SJSA1 (cell line): Measurements from ENCODE around the gene SPAG9. TPM values are rescaled to one million over a fixed set of nuclear protein-coding genes. Genes with fewer than 3 reads are reported as not detected.

ENCODE experiments used
- DNase-seq, 2 experiments: peaks; one replicate each; pipeline ENCODE4 v3.0.0-alpha.2; 2015 to 2020; ENCODE audit warnings: low spot score in 2 of 2, low read depth in 1 of 2
- H3K27ac ChIP-seq: fragments of 250-450 bp; sonication (Bioruptor Pico); 2 replicates; pipeline ENCODE4 v1.5.1; 2020; ENCODE audit warnings: mild to moderate bottlenecking, moderate library complexity
- H3K27me3 ChIP-seq: fragments of 250-450 bp; sonication (Bioruptor Pico); replicated peaks from 2 replicates; pipeline ENCODE4 v1.5.1; 2020; ENCODE audit warnings: mild to moderate bottlenecking, moderate library complexity
- H3K36me3 ChIP-seq: fragments of 250-450 bp; sonication (Bioruptor Pico); 2 replicates; pipeline ENCODE4 v1.5.1; 2020; ENCODE audit warnings: mild to moderate bottlenecking
- H3K4me1 ChIP-seq: fragments of 250-450 bp; sonication (Bioruptor Pico); replicated peaks from 2 replicates; pipeline ENCODE4 v1.6.1; 2021; ENCODE audit warnings: mild to moderate bottlenecking
- H3K4me3 ChIP-seq: fragments of 250-450 bp; sonication (Bioruptor Pico); 2 replicates; pipeline ENCODE4 v1.5.1; 2020; ENCODE audit warnings: mild to moderate bottlenecking
- H3K9me3 ChIP-seq: fragments of 250-450 bp; sonication (Bioruptor Pico); replicated peaks from 2 replicates; pipeline ENCODE4 v1.5.1; 2020; ENCODE audit warnings: mild to moderate bottlenecking
- total RNA-seq: library from RNA; depleted of rRNA; stranded (reverse); fragments of >200 nt; shearing (Covaris generic); gene quantifications from 2 replicates; pipeline ENCODE4 v1.2.3, GENCODE V29; 2014

Gene SPAG9
- total RNA-seq, 1 experiment from 2014 or later, result 138 TPM

GRCh38 chr17:51029142-51029541, 91.5 kb downstream of the SPAG9 start:
- Histone ChIP-seq H3K27ac (no peak overlapping the region; the same call in 1 of the 2 replicates), H3K9me3 (no peaks in the 10 kb centered on the region)
- no peak for DNase-seq

GRCh38 chr17:51028176-51028863, 92.3 kb downstream of the SPAG9 start:
- peaks cover 11% of the 10 kb centered on the region; the same call in 1 of the 2 replicates for H3K36me3 ChIP-seq
- H3K4me3 ChIP-seq, result no peak overlapping the region
- H3K27ac ChIP-seq, result no peak overlapping the region
- H3K4me1 ChIP-seq, result peaks cover 5% of the 10 kb centered on the region; the same call in 1 of the 2 replicates
- H3K9me3 ChIP-seq, result no peaks in the 10 kb centered on the region
- no peaks in the 10 kb centered on the region for H3K27me3 ChIP-seq
- no peak for DNase-seq

More at GRCh38 chr17:51029142-51029541, 91.5 kb downstream of the SPAG9 start:
- Histone ChIP-seq H3K27me3 (no peaks in the 10 kb centered on the region), H3K4me3 (no peak overlapping the region), H3K4me1 (peaks cover 5% of the 10 kb centered on the region; the same call in 1 of the 2 replicates), H3K36me3 (peaks cover 11% of the 10 kb centered on the region; the same call in 1 of the 2 replicates)

GRCh38 chr17:51018541-51018940, 102.1 kb downstream of the SPAG9 start:
- H3K27ac ChIP-seq, result no peak overlapping the region
- no peaks in the 10 kb centered on the region for H3K9me3 ChIP-seq
- H3K36me3 ChIP-seq, result peaks cover 56% of the 10 kb centered on the region
- peaks cover 6% of the 10 kb centered on the region for H3K4me1 ChIP-seq
- H3K4me3 ChIP-seq, result no peak overlapping the region
- no peak for DNase-seq
- H3K27me3 ChIP-seq, result no peaks in the 10 kb centered on the region

GRCh38 chr17:51017270-51017669, 103.4 kb downstream of the SPAG9 start:
- no peak for DNase-seq
- Histone ChIP-seq H3K4me1 (peaks cover 6% of the 10 kb centered on the region), H3K27ac (no peak overlapping the region), H3K27me3 (no peaks in the 10 kb centered on the region), H3K9me3 (no peaks in the 10 kb centered on the region), H3K36me3 (peaks cover 65% of the 10 kb centered on the region), H3K4me3 (no peak overlapping the region)

GRCh38 chr17:51016099-51016498, 104.6 kb downstream of the SPAG9 start:
- H3K27me3 ChIP-seq, result no peaks in the 10 kb centered on the region
- H3K36me3 ChIP-seq, result peaks cover 59% of the 10 kb centered on the region
- no peak overlapping the region for H3K27ac ChIP-seq
- H3K9me3 ChIP-seq, result no peaks in the 10 kb centered on the region
- DNase-seq, result no peak
- no peak overlapping the region for H3K4me3 ChIP-seq
- H3K4me1 ChIP-seq, result peaks cover 6% of the 10 kb centered on the region

GRCh38 chr17:51015145-51015558, 105.5 kb downstream of the SPAG9 start:
- Histone ChIP-seq H3K4me1 (peaks cover 6% of the 10 kb centered on the region), H3K27ac (no peak overlapping the region), H3K9me3 (no peaks in the 10 kb centered on the region), H3K4me3 (no peak overlapping the region), H3K27me3 (no peaks in the 10 kb centered on the region), H3K36me3 (peaks cover 50% of the 10 kb centered on the region)
- DNase-seq, result peak in 1 of 2 experiments; percentile 45

- DNase-seq, result no peak
Measured at GRCh38 chr17:51014129-51014528, 106.5 kb downstream of the SPAG9 start.

GRCh38 chr17:51013322-51013721, 107.3 kb downstream of the SPAG9 start:
- peaks cover 6% of the 10 kb centered on the region for H3K4me1 ChIP-seq
- peaks cover 32% of the 10 kb centered on the region for H3K36me3 ChIP-seq
- H3K4me3 ChIP-seq, result no peak overlapping the region
- H3K27ac ChIP-seq, result no peak overlapping the region
- DNase-seq, result no peak
- H3K27me3 ChIP-seq, result no peaks in the 10 kb centered on the region
- no peaks in the 10 kb centered on the region for H3K9me3 ChIP-seq

More at GRCh38 chr17:51014129-51014528, 106.5 kb downstream of the SPAG9 start:
- no peaks in the 10 kb centered on the region for H3K27me3 ChIP-seq
- H3K4me3 ChIP-seq, result no peak overlapping the region
- peaks cover 39% of the 10 kb centered on the region for H3K36me3 ChIP-seq
- H3K4me1 ChIP-seq, result peaks cover 6% of the 10 kb centered on the region
- H3K9me3 ChIP-seq, result no peaks in the 10 kb centered on the region
- H3K27ac ChIP-seq, result no peak overlapping the region

GRCh38 chr17:51012538-51012937, 108.1 kb downstream of the SPAG9 start:
- H3K27ac ChIP-seq, result no peak overlapping the region

GRCh38 chr17:51010173-51010675, 110.4 kb downstream of the SPAG9 start:
- no peaks in the 10 kb centered on the region for H3K27me3 ChIP-seq
- DNase-seq, result no peak
- no peak overlapping the region for H3K4me3 ChIP-seq
- H3K36me3 ChIP-seq, result peaks cover 42% of the 10 kb centered on the region
- H3K4me1 ChIP-seq, result peaks cover 3% of the 10 kb centered on the region
- no peak overlapping the region for H3K27ac ChIP-seq
- no peaks in the 10 kb centered on the region for H3K9me3 ChIP-seq

More at GRCh38 chr17:51012538-51012937, 108.1 kb downstream of the SPAG9 start:
- H3K9me3 ChIP-seq, result no peaks in the 10 kb centered on the region
- DNase-seq, result no peak
- no peak overlapping the region for H3K4me3 ChIP-seq
- peaks cover 37% of the 10 kb centered on the region for H3K36me3 ChIP-seq
- H3K4me1 ChIP-seq, result peaks cover 6% of the 10 kb centered on the region
- no peaks in the 10 kb centered on the region for H3K27me3 ChIP-seq

- no peak for DNase-seq
- H3K4me3 ChIP-seq, result no peak overlapping the region
- no peak overlapping the region for H3K27ac ChIP-seq
- H3K4me1 ChIP-seq, result no peaks in the 10 kb centered on the region
- H3K36me3 ChIP-seq, result peaks cover 45% of the 10 kb centered on the region
- no peaks in the 10 kb centered on the region for H3K9me3 ChIP-seq
- H3K27me3 ChIP-seq, result no peaks in the 10 kb centered on the region
Measured at GRCh38 chr17:51006601-51007000, 114.1 kb downstream of the SPAG9 start.

GRCh38 chr17:51005768-51006167, 114.9 kb downstream of the SPAG9 start:
- H3K4me3 ChIP-seq, result no peak overlapping the region
- H3K9me3 ChIP-seq, result no peaks in the 10 kb centered on the region
- DNase-seq, result no peak
- H3K27me3 ChIP-seq, result no peaks in the 10 kb centered on the region
- peaks cover 54% of the 10 kb centered on the region for H3K36me3 ChIP-seq
- no peaks in the 10 kb centered on the region for H3K4me1 ChIP-seq
- H3K27ac ChIP-seq, result no peak overlapping the region

- H3K9me3 ChIP-seq, result no peaks in the 10 kb centered on the region
- no peaks in the 10 kb centered on the region for H3K4me1 ChIP-seq
- H3K36me3 ChIP-seq, result peaks cover 67% of the 10 kb centered on the region
- DNase-seq, result no peak
- no peaks in the 10 kb centered on the region for H3K27me3 ChIP-seq
- no peak overlapping the region for H3K27ac ChIP-seq
- H3K4me3 ChIP-seq, result no peak overlapping the region
Measured at GRCh38 chr17:51004249-51004648, 116.4 kb downstream of the SPAG9 start.

GRCh38 chr17:51000835-51001638, 119.6 kb downstream of the SPAG9 start:
- peaks cover 83% of the 10 kb centered on the region for H3K36me3 ChIP-seq
- DNase-seq, result peak in 1 of 2 experiments; percentile 73
- H3K4me3 ChIP-seq, result no peak overlapping the region
- H3K4me1 ChIP-seq, result no peaks in the 10 kb centered on the region
- no peak overlapping the region for H3K27ac ChIP-seq
- H3K9me3 ChIP-seq, result no peaks in the 10 kb centered on the region
- no peaks in the 10 kb centered on the region for H3K27me3 ChIP-seq
